Pancreas (tissue), 10 donors: ENCODE measurements around the gene MSI2. TPM values are rescaled to one million over a fixed set of nuclear protein-coding genes. Genes with fewer than 3 reads are reported as not detected.

ENCODE experiments used
- ATAC-seq, 4 donors: fragments of 200-7000 bp; cut with Tn5 transposase; one replicate each; pipeline versions ENCODE4 v1.8.0 to v1.9.1; 2020; ENCODE audit warnings: mild to moderate bottlenecking in 4 of 4, moderate library complexity in 4 of 4
- DNase-seq, 6 donors: peaks; one replicate each; pipeline ENCODE4 v3.0.0-alpha.2; 2020
- FAIRE-seq: peaks from 2 replicates; lab custom pipeline; 2012; peaks lifted over from hg19 to GRCh38; lab: Jason Lieb, UNC
- H3K27ac ChIP-seq, 4 donors: fragments of 200-600 bp; sonication (generic); 1 replicate in 3 of 4; 2 replicates in 1 of 4; pipeline versions ENCODE4 v1.5.0 to v1.8.0; 2020
- H3K27me3 ChIP-seq, 4 donors: fragments of 200-600 bp; one replicate each; pipeline ENCODE4 v1.8.0; 2021
- H3K36me3 ChIP-seq, 3 donors: fragments of 200-600 bp; sonication (generic) in 1 of 3; one replicate each; pipeline versions ENCODE4 v1.5.0 to v1.8.0; 2020 to 2021
- H3K4me1 ChIP-seq, 3 donors: fragments of 200-600 bp; one replicate each; pipeline ENCODE4 v1.8.0; 2021
- H3K4me3 ChIP-seq, 4 donors: fragments of 200-600 bp; sonication (generic) in 2 of 4; one replicate each; pipeline versions ENCODE4 v1.5.0 to v1.8.0; 2020 to 2021
- H3K9me3 ChIP-seq, 4 donors: fragments of 200-600 bp; one replicate each; pipeline ENCODE4 v1.8.0; 2021
- WGBS, 2 donors: extraction: QIAGEN DNeasy Blood & Tissue Kit; methylation state at CpG; one replicate each; pipeline ENCODE4 v1.1.7; 2013; 5-methylcytosine and 5-hydroxymethylcytosine counted together
- intact Hi-C, 3 donors: fragments of 100-400 bp; cut with DNase I; formaldehyde crosslinking; loops; one replicate each; pipeline versions ENCODE4 v1.11.1 to v1.14.2; 2022
- polyA plus RNA-seq, 2 donors: library from polyadenylated mRNA; stranded (reverse); fragments of 200-250 nt; gene quantifications; one replicate each; pipeline ENCODE4 v1.2.3, GENCODE V29; 2013
- total RNA-seq, 6 donors: library from RNA; stranded (reverse); fragmentation: NEBNext Ultra II Directional in 4 of 6; extraction: Animal tissue kit (Norgen Biotek cat#: 25700) in 4 of 6; gene quantifications; one replicate each; pipeline versions ENCODE4 v1.2.1 to v1.2.4, GENCODE V29; 2021 to 2023
- TF ChIP-seq, protein P1 (sequence below), 4 donors: fragments of 200-600 bp; sonication (generic) in 3 of 4; IDR thresholded peaks; one replicate each; pipeline versions ENCODE4 v1.5.0 to v1.8.0; 2021; ENCODE audit warnings: antibody characterized with exemption in 4 of 4
- donor health status: healthy with polysubstance abuse.
- donor health status: DM: no; HTN: no; CAD: no; lungs with moderate emphysema.
- donor health status: DM: no; HTN: no; CAD: no.
- donor health status: control.
- donor health status: control.
- donor health status: Bipolar disorder and iron deficiency.
- donor health status: DM: yes; HTN: yes; CAD: no.
- donor health status: DM: no; HTN: no; CAD: no.
- donor health status: DM: no; HTN: no; CAD: no.
- donor health status: DM: yes; HTN: yes; CAD: no.

Gene MSI2
- total and polyA plus RNA-seq, 8 donors = 10.4 to 48.9 (median 30.1) TPM

DNA sequence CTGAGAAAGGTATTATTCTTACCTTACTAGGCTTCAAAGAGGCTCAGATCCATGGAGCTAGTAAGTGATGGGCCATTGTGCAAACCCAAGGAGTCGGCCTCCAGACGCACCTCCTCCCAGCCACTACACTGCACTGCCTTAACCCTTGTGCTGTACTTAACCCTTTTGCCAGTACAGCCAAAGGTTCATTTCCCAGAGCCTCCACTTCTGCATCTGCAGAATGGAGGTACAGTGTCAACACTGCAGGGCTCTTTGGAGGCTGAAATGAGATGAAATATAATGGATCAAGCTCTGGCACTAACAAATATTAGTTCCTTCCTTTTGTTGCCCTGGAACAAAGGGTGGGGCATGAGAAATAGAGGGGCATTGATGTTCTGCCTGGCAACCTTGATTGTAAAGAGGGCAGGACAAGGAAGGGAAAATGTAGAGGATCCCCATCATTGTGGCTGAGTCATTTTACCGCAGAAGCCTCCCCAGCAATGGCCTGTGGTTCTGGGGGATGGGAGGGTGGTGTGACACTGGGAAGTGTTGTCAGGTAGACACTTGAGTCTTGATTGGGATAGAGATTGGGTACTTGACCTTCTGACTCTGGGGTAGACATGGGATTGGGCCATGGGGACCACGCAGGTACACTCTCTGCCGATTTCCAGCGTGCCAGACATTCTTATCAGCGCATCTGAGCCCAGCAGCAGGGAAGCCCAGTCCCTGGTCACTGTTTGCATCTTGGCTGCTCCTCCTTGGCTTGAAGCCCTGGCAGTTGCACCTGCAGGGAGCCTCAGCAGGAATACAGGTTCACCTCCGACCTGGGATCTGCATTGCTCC lies 84.0 kb downstream of the MSI2 start:
- no peaks in the 10 kb centered on the region for H3K36me3 ChIP-seq
- DNase-seq = no peak
- no peaks in the 10 kb centered on the region for H3K27me3 ChIP-seq
- H3K27ac ChIP-seq = no peak overlapping the region
- no peaks in the 10 kb centered on the region for H3K9me3 ChIP-seq
- no peak overlapping the region for H3K4me3 ChIP-seq
- TF ChIP-seq, protein P1, sequence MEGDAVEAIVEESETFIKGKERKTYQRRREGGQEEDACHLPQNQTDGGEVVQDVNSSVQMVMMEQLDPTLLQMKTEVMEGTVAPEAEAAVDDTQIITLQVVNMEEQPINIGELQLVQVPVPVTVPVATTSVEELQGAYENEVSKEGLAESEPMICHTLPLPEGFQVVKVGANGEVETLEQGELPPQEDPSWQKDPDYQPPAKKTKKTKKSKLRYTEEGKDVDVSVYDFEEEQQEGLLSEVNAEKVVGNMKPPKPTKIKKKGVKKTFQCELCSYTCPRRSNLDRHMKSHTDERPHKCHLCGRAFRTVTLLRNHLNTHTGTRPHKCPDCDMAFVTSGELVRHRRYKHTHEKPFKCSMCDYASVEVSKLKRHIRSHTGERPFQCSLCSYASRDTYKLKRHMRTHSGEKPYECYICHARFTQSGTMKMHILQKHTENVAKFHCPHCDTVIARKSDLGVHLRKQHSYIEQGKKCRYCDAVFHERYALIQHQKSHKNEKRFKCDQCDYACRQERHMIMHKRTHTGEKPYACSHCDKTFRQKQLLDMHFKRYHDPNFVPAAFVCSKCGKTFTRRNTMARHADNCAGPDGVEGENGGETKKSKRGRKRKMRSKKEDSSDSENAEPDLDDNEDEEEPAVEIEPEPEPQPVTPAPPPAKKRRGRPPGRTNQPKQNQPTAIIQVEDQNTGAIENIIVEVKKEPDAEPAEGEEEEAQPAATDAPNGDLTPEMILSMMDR (IDR thresholded peaks at IDR 0.05) = no peak
- ATAC-seq = no peak
- FAIRE-seq = no peak
- 93% methylated on average over 8 of the region's 8 CpGs for WGBS, 2 donors
- intact Hi-C loops = no loop called here
- peaks cover 0 to 7% (median 0%) of the 10 kb centered on the region in 3 donors for H3K4me1 ChIP-seq

DNA sequence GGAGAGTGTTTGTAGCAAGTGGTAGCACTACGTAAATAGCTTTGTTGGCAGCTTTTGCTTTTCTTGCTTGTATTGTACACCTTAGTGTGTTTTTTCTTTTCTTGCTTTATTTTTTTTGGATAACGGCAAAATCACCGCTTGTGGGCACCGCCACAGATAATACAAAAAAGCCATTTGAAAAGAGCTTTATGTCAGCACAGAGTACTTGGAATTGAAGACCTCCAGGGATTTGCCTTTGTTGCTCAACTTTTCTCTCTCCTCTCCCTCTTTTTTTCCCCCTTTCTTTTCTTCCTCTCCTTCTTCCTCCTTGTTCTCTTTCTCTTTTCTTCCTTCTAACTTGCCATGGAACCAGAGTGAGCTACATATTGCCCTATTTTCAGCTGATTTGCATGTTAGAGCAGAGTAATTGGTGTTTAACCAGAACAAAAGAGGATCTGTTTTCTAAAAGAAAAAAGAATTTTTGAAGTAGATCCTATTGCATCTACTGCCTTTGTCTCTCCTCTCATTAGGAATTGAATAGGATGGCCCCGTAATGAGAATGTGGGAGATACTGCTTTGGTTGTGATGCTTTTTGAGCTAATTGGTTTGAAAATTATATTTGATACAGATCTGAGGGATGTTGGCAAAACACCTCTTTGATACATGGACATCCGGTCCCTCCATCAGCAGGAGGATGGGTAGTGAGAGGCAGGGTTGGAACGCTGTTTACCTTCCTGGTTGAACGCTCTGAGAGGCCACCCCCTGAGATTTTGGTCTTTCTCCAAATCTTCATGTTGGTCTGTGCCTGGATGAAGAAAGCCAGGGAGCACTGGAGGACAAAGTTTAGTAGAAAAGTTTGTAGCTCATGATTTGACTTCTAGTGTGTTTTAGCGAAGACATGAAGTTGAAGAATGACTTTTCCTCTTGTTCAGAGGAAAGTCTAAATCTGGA lies 85.6 kb downstream of the MSI2 start:
- Histone ChIP-seq H3K4me3 (no peak overlapping the region), H3K9me3 (no peaks in the 10 kb centered on the region), H3K4me1 (peaks cover 0 to 7% (median 0%) of the 10 kb centered on the region in 3 donors), H3K27ac (no peak overlapping the region), H3K36me3 (no peaks in the 10 kb centered on the region), H3K27me3 (no peaks in the 10 kb centered on the region)
- ATAC-seq (peak in 1 of 4 donors; percentile 46), DNase-seq (no peak), FAIRE-seq (no peak)
- WGBS, 2 donors = 82 to 86% methylated on average over 9 of the region's 9 CpGs
- intact Hi-C loops = no loop called here
- TF ChIP-seq, protein P1 (IDR thresholded peaks at IDR 0.05) = no peak

DNA sequence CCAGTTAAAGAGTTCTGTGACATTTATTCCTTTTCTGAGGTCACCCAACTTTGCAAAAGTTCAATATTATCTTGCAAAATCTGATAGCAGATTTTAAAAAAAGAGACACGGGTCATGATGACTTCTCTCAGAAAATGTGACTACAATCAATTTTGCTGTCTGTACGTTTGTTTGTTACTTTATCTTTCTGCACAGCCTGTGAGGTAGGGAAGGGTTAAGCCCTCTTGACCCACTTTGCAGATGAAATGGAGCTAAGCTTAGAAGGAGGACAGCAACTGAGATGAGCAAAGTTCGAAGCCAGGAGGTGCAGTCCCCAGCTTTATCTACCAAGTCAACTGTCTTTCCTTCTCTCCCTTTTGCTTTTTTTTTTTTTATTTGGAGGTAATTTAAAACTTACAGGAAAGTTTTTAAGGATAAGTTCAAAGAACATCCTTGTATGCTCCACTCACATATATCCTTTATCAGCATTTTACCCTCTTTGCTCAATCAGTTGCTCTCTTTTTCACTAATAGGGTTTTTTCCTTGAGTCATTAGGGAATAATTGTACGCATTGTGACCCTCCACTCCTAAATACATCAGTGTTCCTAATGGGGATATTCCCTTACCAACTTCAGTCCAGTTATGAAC lies 86.8 kb downstream of the MSI2 start:
- FAIRE-seq = no peak
- Histone ChIP-seq H3K9me3 (no peaks in the 10 kb centered on the region), H3K4me1 (peaks cover 0 to 7% (median 0%) of the 10 kb centered on the region in 3 donors), H3K27ac (no peak overlapping the region), H3K27me3 (no peaks in the 10 kb centered on the region), H3K4me3 (no peak overlapping the region), H3K36me3 (no peaks in the 10 kb centered on the region)
- 72 to 78% methylated on average over 4 of the region's 4 CpGs for WGBS, 2 donors
- intact Hi-C loops = no loop called here
- ATAC-seq = no peak
- TF ChIP-seq, protein P1 (IDR thresholded peaks at IDR 0.05) = no peak
- no peak for DNase-seq

DNA sequence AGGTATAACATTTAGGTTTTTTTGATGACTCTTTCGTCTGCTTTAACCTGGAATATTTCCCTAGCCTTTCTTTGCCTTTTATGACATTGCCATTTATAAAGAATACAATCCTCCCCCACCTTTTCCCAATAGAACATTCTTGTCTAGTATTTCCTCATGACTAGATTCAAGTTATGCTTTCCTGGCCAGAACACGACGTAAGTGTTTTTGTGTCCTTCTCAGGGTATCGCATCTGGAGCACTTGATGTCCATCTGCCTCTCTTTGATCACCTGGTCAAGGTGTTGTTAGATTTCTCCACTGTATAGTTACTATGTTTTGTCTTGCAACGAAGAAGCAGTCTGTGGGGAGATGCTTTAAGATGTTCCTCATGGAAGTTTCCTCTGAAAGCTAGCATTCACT lies 87.4 kb downstream of the MSI2 start:
- Histone ChIP-seq H3K36me3 (no peaks in the 10 kb centered on the region), H3K27ac (no peak overlapping the region), H3K9me3 (no peaks in the 10 kb centered on the region), H3K27me3 (no peaks in the 10 kb centered on the region), H3K4me3 (no peak overlapping the region), H3K4me1 (peaks cover 0 to 7% (median 0%) of the 10 kb centered on the region in 3 donors)
- 83% methylated on average over 5 of the region's 5 CpGs for WGBS, 2 donors
- intact Hi-C loops = no loop called here
- TF ChIP-seq, protein P1 (IDR thresholded peaks at IDR 0.05) = no peak
- ATAC-seq = no peak
- no peak for DNase-seq
- FAIRE-seq = no peak
